Suprapubic skin (tissue), 3 donors: Measurements from ENCODE around the gene CHM.

Experiments
- CTCF ChIP-seq, 2 donors: fragments of 200-600 bp in 1 of 2; fragments of 450-650 bp in 1 of 2; sonication (generic) in 1 of 2; IDR thresholded peaks; one replicate each; pipeline ENCODE4 v1.5.1; 2016 to 2019; ENCODE audit warnings: antibody characterized with exemption in 2 of 2, mild to moderate bottlenecking in 1 of 2, moderate library complexity in 1 of 2
- POLR2A ChIP-seq, 2 donors: fragments of 450-650 bp; IDR thresholded peaks; one replicate each; pipeline ENCODE4 v1.6.1; 2017; ENCODE audit warnings: antibody characterized with exemption in 2 of 2, mild to moderate bottlenecking in 2 of 2, moderate library complexity in 2 of 2

- no peak for TF ChIP-seq POLR2A (IDR thresholded peaks at IDR 0.05)
- no peak for TF ChIP-seq CTCF (IDR thresholded peaks at IDR 0.05)
These were observed 31.2 kb downstream of the CHM start for GRCh38 chrX:86016139-86016538.
